GM23338 (cell line): ENCODE measurements around the gene KRT9. TPM values are rescaled to one million over a fixed set of nuclear protein-coding genes. Genes with fewer than 3 reads are reported as not detected.

ENCODE experiments used
- ATAC-seq: fragments of 200-7000 bp; cut with Tn5 transposase; 3 replicates; pipeline ENCODE4 v1.9.1; 2020
- DNase-seq: peaks from one replicate; pipeline ENCODE4 v3.0.0-alpha.2; 2015; ENCODE audit warnings: low spot score
- H2AFZ ChIP-seq: fragments of 200-600 bp; sonication (generic); 2 replicates; pipeline ENCODE4 v1.8.0; 2016; ENCODE audit warnings: antibody characterized with exemption, mild to moderate bottlenecking, moderate library complexity
- H3F3A ChIP-seq: fragments of 200-600 bp; sonication (generic); replicated peaks from 2 replicates; pipeline ENCODE4 v1.8.0; 2017; ENCODE audit warnings: antibody characterized with exemption, mixed run types, low read depth
- H3K27ac ChIP-seq: fragments of 200-600 bp; sonication (generic); 2 replicates; pipeline ENCODE4 v1.6.1; 2016; ENCODE audit warnings: low read depth
- H3K27me3 ChIP-seq: fragments of 200-600 bp; sonication (generic); 2 replicates; pipeline ENCODE4 v1.8.0; 2016; ENCODE audit warnings: mild to moderate bottlenecking, mixed run types, moderate library complexity; ENCODE audit not compliant: insufficient read depth
- H3K36me3 ChIP-seq: fragments of 200-600 bp; sonication (generic); 2 replicates; pipeline ENCODE4 v1.8.0; 2016; ENCODE audit warnings: mild to moderate bottlenecking; ENCODE audit not compliant: insufficient read depth
- H3K4me1 ChIP-seq: fragments of 200-600 bp; sonication (generic); 2 replicates; pipeline ENCODE4 v1.8.0; 2016; ENCODE audit warnings: mild to moderate bottlenecking, moderate library complexity; ENCODE audit not compliant: insufficient read depth
- H3K4me2 ChIP-seq: fragments of 200-600 bp; sonication (generic); 2 replicates; pipeline ENCODE4 v1.7.1; 2017; ENCODE audit warnings: mixed run types
- H3K4me3 ChIP-seq: fragments of 200-600 bp; sonication (generic); 2 replicates; pipeline ENCODE4 v1.6.1; 2016; ENCODE audit warnings: mixed run types
- H3K79me2 ChIP-seq: fragments of 200-600 bp; sonication (generic); replicated peaks from 2 replicates; pipeline ENCODE4 v1.8.0; 2017; ENCODE audit warnings: mild to moderate bottlenecking; ENCODE audit not compliant: insufficient read depth
- H3K9me2 ChIP-seq: fragments of 200-600 bp; sonication (generic); 2 replicates; pipeline ENCODE4 v1.8.0; 2017; ENCODE audit not compliant: insufficient read depth
- H4K20me1 ChIP-seq: fragments of 200-600 bp; sonication (generic); replicated peaks from 2 replicates; pipeline ENCODE4 v1.8.0; 2017; ENCODE audit warnings: mild to moderate bottlenecking; ENCODE audit not compliant: insufficient read depth
- H3K27ac Mint-ChIP-seq: 2 replicates; pipeline ENCODE4 v1.8.0; 2020; ENCODE audit warnings: inconsistent platforms, mild to moderate bottlenecking, moderate library complexity, mixed read lengths
- H3K27me3 Mint-ChIP-seq: 3 replicates; pipeline ENCODE4 v1.8.0; 2022; ENCODE audit warnings: low read depth, mild to moderate bottlenecking, moderate library complexity, mixed read lengths, inconsistent platforms; ENCODE audit not compliant: insufficient read depth, poor library complexity
- H3K36me3 Mint-ChIP-seq: 3 replicates; pipeline ENCODE4 v1.8.0; 2021; ENCODE audit warnings: low read depth, mild to moderate bottlenecking, inconsistent platforms, moderate library complexity, mixed read lengths
- H3K4me1 Mint-ChIP-seq: 3 replicates; pipeline ENCODE4 v1.8.0; 2020; ENCODE audit warnings: mild to moderate bottlenecking, inconsistent platforms, mixed read lengths
- H3K4me3 Mint-ChIP-seq: 3 replicates; pipeline ENCODE4 v1.8.0; 2021; ENCODE audit warnings: moderate library complexity, mild to moderate bottlenecking, inconsistent platforms, mixed read lengths
- H3K9me3 Mint-ChIP-seq: 3 replicates; pipeline ENCODE4 v1.8.0; 2020; ENCODE audit warnings: moderate library complexity, mild to moderate bottlenecking, inconsistent platforms, mixed read lengths
- CREB1 ChIP-seq: fragments of 250-450 bp; sonication (Bioruptor Pico); IDR thresholded peaks from 2 replicates; pipeline ENCODE4 v1.5.0; 2020; ENCODE audit warnings: low read depth, mild to moderate bottlenecking, moderate library complexity
- EZH2 ChIP-seq: fragments of 200-600 bp; sonication (generic); IDR thresholded peaks from one replicate; pipeline ENCODE4 v1.8.0; 2017; ENCODE audit warnings: antibody characterized with exemption, mild to moderate bottlenecking, low read depth; ENCODE audit not compliant: unreplicated experiment
- EZH2phosphoT487 ChIP-seq: fragments of 200-600 bp; sonication (generic); IDR thresholded peaks from one replicate; pipeline ENCODE4 v1.8.1; 2018; ENCODE audit warnings: antibody characterized with exemption; ENCODE audit not compliant: unreplicated experiment
- JUNB ChIP-seq: IDR thresholded peaks from one replicate; pipeline ENCODE4 v1.6.1; 2016; ENCODE audit warnings: antibody characterized with exemption; ENCODE audit not compliant: unreplicated experiment
- NANOG ChIP-seq: IDR thresholded peaks from 2 replicates; pipeline ENCODE4 v1.6.1; 2016; ENCODE audit warnings: antibody characterized with exemption, borderline replicate concordance
- POLR2AphosphoS5 ChIP-seq: IDR thresholded peaks from 2 replicates; pipeline ENCODE4 v1.6.1; 2016; ENCODE audit warnings: antibody characterized with exemption, low read depth
- STAT1 ChIP-seq: IDR thresholded peaks from one replicate; pipeline ENCODE4 v1.6.1; 2016; ENCODE audit warnings: antibody characterized with exemption; ENCODE audit not compliant: unreplicated experiment
- ZNF114 ChIP-seq: fragments of 250-450 bp; sonication (Bioruptor Pico); IDR thresholded peaks from 2 replicates; pipeline ENCODE4 v1.5.0; 2020; ENCODE audit warnings: mild to moderate bottlenecking, moderate library complexity
- ZNF331 ChIP-seq: fragments of 250-450 bp; sonication (Bioruptor Pico); IDR thresholded peaks from 2 replicates; pipeline ENCODE4 v1.5.0; 2020; ENCODE audit warnings: low read depth, mild to moderate bottlenecking, moderate library complexity
- polyA plus RNA-seq: library from polyadenylated mRNA; unstranded; fragments of >200 nt; fragmentation: Nextera tagmentation; extraction: Ambion mirVana; gene quantifications from 2 replicates; pipeline ENCODE4 v1.2.1, GENCODE V29; 2016
- total RNA-seq: library from RNA; depleted of rRNA; stranded (reverse); fragments of >200 nt; shearing (Covaris generic); gene quantifications from 2 replicates; pipeline ENCODE4 v1.2.3, GENCODE V29; 2014
- TF ChIP-seq, protein P1 (sequence below), 2 experiments: fragments of 200-600 bp in 1 of 2; sonication (generic) in 1 of 2; conservative IDR thresholded peaks; 2 replicates each; pipeline versions ENCODE4 v1.5.1 to v1.6.1; 2016 to 2017; ENCODE audit warnings: antibody characterized with exemption in 2 of 2, low read depth in 2 of 2, mild to moderate bottlenecking in 2 of 2, moderate library complexity in 1 of 2
- TF ChIP-seq, protein P2 (sequence below): fragments of 250-450 bp; sonication (Bioruptor Pico); IDR thresholded peaks from 2 replicates; pipeline ENCODE4 v1.5.0; 2020; ENCODE audit warnings: mild to moderate bottlenecking, moderate library complexity
- TF ChIP-seq, protein P3 (sequence below): IDR thresholded peaks from one replicate; pipeline ENCODE4 v1.6.1; 2018; ENCODE audit warnings: antibody characterized with exemption; ENCODE audit not compliant: unreplicated experiment
- TF ChIP-seq, protein P4 (sequence below): IDR thresholded peaks from 2 replicates; pipeline ENCODE4 v1.6.1; 2016; ENCODE audit warnings: antibody characterized with exemption

KRT9 gene
- total and polyA plus RNA-seq, 2 experiments from 2014 or later, result not detected

DNA sequence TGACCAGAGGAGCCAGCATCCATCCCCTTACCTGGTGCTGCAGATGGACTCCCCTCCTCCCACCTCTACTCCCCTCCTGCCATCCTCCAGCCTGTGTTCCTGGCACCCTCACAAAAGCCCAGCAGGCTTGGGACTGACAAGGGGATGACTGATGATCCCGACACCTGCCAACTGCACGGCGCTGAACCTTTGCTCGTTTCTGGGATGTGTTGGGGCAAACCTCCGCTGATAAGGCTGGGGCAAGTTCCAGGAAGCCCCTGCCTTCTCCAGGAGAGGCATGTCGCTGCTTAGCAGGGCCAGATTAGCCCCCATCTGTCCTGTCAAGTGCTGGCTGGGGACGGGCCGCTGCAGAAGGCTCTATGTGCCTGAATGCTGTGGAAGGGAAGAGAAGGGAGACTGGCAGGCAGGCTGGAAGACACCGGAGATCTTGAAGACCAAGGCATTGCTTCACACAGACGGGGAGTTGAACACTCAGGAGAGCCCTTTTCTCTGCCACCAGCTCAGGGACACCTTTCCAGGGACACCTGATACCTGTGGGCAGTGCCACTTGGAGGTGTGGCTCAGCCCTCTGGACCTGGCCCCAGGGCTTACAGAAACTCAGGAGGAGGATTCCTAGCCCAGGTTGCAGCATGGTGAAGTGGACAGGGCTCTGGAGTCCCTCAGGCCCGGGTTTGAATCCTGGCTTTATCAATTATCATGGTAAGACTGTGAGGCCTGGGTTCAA lies 52.2 kb downstream of the KRT9 start:
- H2AFZ ChIP-seq, result no peak overlapping the region
- H3F3A ChIP-seq, result 0 out of 2 replicates have a peak, but pooled peaks cover 4% of the 10 kb centered on the region
- Mint-ChIP-seq H3K4me1 (peaks cover 21% of the 10 kb centered on the region), H3K36me3 (peaks cover 20% of the 10 kb centered on the region), H3K27ac (no peak overlapping the region), H3K4me3 (no peak overlapping the region), H3K27me3 (peaks cover 18% of the 10 kb centered on the region), H3K9me3 (no peaks in the 10 kb centered on the region)
- no peaks in the 10 kb centered on the region for H3K9me2 ChIP-seq
- no peaks in the 10 kb centered on the region for H3K79me2 ChIP-seq
- no peak for DNase-seq
- 0 out of 2 replicates have a peak, but pooled peaks cover 9% of the 10 kb centered on the region for H3K36me3 ChIP-seq
- H3K4me3 ChIP-seq, result no peak overlapping the region
- ATAC-seq, result no peak
- H4K20me1 ChIP-seq, result no peaks in the 10 kb centered on the region
- peaks cover 12% of the 10 kb centered on the region; the same call in 1 of the 2 replicates for H3K4me1 ChIP-seq
- TF ChIP-seq, protein P1, sequence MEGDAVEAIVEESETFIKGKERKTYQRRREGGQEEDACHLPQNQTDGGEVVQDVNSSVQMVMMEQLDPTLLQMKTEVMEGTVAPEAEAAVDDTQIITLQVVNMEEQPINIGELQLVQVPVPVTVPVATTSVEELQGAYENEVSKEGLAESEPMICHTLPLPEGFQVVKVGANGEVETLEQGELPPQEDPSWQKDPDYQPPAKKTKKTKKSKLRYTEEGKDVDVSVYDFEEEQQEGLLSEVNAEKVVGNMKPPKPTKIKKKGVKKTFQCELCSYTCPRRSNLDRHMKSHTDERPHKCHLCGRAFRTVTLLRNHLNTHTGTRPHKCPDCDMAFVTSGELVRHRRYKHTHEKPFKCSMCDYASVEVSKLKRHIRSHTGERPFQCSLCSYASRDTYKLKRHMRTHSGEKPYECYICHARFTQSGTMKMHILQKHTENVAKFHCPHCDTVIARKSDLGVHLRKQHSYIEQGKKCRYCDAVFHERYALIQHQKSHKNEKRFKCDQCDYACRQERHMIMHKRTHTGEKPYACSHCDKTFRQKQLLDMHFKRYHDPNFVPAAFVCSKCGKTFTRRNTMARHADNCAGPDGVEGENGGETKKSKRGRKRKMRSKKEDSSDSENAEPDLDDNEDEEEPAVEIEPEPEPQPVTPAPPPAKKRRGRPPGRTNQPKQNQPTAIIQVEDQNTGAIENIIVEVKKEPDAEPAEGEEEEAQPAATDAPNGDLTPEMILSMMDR (conservative IDR thresholded peaks at IDR 0.05; ENCODE audit: low read depth in 2 of 2), result no peak
- no peak for TF ChIP-seq JUNB
- no peak for TF ChIP-seq POLR2AphosphoS5
- no peak for TF ChIP-seq ZNF114
- no peak for TF ChIP-seq NANOG
- TF ChIP-seq, protein P2, sequence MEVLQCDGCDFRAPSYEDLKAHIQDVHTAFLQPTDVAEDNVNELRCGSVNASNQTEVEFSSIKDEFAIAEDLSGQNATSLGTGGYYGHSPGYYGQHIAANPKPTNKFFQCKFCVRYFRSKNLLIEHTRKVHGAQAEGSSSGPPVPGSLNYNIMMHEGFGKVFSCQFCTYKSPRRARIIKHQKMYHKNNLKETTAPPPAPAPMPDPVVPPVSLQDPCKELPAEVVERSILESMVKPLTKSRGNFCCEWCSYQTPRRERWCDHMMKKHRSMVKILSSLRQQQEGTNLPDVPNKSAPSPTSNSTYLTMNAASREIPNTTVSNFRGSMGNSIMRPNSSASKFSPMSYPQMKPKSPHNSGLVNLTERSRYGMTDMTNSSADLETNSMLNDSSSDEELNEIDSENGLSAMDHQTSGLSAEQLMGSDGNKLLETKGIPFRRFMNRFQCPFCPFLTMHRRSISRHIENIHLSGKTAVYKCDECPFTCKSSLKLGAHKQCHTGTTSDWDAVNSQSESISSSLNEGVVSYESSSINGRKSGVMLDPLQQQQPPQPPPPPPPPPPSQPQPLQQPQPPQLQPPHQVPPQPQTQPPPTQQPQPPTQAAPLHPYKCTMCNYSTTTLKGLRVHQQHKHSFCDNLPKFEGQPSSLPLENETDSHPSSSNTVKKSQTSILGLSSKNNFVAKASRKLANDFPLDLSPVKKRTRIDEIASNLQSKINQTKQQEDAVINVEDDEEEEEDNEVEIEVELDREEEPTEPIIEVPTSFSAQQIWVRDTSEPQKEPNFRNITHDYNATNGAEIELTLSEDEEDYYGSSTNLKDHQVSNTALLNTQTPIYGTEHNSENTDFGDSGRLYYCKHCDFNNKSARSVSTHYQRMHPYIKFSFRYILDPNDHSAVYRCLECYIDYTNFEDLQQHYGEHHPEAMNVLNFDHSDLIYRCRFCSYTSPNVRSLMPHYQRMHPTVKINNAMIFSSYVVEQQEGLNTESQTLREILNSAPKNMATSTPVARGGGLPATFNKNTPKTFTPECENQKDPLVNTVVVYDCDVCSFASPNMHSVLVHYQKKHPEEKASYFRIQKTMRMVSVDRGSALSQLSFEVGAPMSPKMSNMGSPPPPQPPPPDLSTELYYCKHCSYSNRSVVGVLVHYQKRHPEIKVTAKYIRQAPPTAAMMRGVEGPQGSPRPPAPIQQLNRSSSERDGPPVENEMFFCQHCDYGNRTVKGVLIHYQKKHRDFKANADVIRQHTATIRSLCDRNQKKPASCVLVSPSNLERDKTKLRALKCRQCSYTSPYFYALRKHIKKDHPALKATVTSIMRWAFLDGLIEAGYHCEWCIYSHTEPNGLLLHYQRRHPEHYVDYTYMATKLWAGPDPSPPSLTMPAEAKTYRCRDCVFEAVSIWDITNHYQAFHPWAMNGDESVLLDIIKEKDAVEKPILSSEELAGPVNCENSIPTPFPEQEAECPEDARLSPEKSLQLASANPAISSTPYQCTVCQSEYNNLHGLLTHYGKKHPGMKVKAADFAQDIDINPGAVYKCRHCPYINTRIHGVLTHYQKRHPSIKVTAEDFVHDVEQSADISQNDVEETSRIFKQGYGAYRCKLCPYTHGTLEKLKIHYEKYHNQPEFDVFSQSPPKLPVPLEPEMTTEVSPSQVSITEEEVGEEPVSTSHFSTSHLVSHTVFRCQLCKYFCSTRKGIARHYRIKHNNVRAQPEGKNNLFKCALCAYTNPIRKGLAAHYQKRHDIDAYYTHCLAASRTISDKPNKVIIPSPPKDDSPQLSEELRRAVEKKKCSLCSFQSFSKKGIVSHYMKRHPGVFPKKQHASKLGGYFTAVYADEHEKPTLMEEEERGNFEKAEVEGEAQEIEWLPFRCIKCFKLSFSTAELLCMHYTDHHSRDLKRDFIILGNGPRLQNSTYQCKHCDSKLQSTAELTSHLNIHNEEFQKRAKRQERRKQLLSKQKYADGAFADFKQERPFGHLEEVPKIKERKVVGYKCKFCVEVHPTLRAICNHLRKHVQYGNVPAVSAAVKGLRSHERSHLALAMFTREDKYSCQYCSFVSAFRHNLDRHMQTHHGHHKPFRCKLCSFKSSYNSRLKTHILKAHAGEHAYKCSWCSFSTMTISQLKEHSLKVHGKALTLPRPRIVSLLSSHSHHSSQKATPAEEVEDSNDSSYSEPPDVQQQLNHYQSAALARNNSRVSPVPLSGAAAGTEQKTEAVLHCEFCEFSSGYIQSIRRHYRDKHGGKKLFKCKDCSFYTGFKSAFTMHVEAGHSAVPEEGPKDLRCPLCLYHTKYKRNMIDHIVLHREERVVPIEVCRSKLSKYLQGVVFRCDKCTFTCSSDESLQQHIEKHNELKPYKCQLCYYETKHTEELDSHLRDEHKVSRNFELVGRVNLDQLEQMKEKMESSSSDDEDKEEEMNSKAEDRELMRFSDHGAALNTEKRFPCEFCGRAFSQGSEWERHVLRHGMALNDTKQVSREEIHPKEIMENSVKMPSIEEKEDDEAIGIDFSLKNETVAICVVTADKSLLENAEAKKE (CRISPR knock-in tag), result no peak
- TF ChIP-seq, protein P3, sequence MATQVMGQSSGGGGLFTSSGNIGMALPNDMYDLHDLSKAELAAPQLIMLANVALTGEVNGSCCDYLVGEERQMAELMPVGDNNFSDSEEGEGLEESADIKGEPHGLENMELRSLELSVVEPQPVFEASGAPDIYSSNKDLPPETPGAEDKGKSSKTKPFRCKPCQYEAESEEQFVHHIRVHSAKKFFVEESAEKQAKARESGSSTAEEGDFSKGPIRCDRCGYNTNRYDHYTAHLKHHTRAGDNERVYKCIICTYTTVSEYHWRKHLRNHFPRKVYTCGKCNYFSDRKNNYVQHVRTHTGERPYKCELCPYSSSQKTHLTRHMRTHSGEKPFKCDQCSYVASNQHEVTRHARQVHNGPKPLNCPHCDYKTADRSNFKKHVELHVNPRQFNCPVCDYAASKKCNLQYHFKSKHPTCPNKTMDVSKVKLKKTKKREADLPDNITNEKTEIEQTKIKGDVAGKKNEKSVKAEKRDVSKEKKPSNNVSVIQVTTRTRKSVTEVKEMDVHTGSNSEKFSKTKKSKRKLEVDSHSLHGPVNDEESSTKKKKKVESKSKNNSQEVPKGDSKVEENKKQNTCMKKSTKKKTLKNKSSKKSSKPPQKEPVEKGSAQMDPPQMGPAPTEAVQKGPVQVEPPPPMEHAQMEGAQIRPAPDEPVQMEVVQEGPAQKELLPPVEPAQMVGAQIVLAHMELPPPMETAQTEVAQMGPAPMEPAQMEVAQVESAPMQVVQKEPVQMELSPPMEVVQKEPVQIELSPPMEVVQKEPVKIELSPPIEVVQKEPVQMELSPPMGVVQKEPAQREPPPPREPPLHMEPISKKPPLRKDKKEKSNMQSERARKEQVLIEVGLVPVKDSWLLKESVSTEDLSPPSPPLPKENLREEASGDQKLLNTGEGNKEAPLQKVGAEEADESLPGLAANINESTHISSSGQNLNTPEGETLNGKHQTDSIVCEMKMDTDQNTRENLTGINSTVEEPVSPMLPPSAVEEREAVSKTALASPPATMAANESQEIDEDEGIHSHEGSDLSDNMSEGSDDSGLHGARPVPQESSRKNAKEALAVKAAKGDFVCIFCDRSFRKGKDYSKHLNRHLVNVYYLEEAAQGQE, result no peak
- TF ChIP-seq STAT1, result no peak
- TF ChIP-seq ZNF331, result no peak
- TF ChIP-seq CREB1, result no peak
- no peak for TF ChIP-seq EZH2
- no peak for TF ChIP-seq EZH2phosphoT487
- TF ChIP-seq, protein P4, sequence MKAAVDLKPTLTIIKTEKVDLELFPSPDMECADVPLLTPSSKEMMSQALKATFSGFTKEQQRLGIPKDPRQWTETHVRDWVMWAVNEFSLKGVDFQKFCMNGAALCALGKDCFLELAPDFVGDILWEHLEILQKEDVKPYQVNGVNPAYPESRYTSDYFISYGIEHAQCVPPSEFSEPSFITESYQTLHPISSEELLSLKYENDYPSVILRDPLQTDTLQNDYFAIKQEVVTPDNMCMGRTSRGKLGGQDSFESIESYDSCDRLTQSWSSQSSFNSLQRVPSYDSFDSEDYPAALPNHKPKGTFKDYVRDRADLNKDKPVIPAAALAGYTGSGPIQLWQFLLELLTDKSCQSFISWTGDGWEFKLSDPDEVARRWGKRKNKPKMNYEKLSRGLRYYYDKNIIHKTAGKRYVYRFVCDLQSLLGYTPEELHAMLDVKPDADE, result no peak
- H3K4me2 ChIP-seq, result no peak overlapping the region
- no peaks in the 10 kb centered on the region for H3K27me3 ChIP-seq
- no peak overlapping the region for H3K27ac ChIP-seq
